GM18507 (cell line): ENCODE data around the gene PRR23B.
"Not testable (repeated sequence)": the region's sequence is repeated elsewhere in the genome, so short reads cannot be mapped to it uniquely, and the experiment has no call there.

Source experiments
- DNase-seq: peaks from one replicate; pipeline ENCODE4 v3.0.0; 2011; ENCODE audit warnings: low read depth; ENCODE audit not compliant: insufficient read length; ENCODE audit errors: extremely low spot score
- FAIRE-seq: peaks from 2 replicates; lab custom pipeline; 2011; peaks lifted over from hg19 to GRCh38; lab: Jason Lieb, UNC

Gene PRR23B

DNA sequence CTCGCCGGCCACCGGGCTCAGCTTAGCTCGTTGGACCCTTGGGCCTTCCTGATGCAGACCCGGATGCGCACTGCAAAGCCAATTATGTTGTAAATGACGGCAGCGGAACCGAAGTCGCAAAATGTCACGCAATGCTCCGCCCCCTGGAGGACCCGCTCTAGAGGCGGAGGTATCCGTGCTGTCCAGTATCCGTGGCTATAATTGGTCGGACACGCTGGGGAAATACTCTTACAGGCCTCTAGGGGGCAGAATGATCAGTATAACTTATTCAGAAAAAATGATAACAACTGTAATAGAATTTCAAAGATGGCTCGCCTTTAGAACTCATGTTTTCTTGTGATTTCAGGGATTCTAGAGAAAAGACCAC lies at the start of gene PRR23B:
Gene PRR23B, minus strand, starts transcription at position 59 of the 367 bp plus-strand sequence. CDS start 265 bp downstream, outside the sequence.
- FAIRE-seq (no peak), DNase-seq (no peak)

DNA sequence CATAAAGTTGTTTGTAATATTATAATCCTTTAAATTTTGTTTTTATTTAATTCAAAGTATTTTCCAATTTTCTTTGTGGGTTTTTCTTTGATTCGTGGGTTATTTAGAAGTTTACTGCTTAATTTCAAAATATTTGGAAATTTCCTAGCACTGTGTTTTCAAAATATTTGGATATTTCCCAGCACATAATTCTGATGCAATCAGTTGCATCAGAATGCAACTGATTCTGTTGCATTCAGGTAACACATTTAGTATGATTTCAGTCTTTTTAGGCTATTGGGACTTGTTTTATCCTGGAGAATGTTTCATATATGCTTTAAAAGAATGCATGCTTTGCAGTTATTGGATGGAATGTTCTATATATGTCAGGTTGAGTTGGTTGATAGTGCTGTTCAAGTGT lies 42.2 kb upstream of the PRR23B start:
- DNase-seq (no peak), FAIRE-seq (no peak)

DNA sequence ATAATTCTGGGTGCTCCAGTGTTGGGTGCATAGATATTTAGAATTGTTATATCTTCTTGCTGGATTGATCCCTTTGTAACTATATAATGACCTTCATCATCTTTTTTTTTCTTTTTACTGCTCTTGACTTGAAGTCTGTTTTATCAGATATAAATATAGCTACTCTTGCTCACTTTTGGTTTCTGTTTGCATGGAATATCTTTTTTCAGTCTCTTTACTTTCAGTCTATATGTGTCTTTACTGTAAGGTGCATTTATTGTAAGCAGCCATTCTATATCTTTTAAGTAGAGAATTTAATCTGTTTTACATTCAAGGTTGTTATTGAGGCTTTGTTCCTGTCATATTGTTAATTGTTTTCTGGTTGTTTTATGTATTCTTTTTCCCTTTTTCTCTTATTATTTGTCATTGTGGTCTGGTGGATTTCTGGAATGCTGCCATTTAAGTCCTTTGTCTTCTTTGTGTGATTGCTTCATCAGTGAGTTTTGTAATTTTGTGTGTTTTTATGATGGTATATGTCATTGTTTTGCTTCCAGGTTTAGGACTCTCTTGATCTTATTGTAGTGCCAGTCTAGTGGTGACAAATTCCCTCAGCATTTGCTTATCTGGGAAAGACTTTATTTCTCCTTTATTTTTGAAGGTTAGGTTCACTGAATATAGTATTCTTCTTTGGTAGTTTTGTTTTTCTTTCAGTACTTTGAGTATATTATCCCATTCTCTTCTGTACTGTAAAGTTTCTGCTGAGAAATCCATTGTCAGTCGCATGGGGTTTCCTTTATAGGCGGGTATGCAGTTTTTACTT lies 32.3 kb upstream of the PRR23B start:
- DNase-seq = no peak
- FAIRE-seq = no peak

DNA sequence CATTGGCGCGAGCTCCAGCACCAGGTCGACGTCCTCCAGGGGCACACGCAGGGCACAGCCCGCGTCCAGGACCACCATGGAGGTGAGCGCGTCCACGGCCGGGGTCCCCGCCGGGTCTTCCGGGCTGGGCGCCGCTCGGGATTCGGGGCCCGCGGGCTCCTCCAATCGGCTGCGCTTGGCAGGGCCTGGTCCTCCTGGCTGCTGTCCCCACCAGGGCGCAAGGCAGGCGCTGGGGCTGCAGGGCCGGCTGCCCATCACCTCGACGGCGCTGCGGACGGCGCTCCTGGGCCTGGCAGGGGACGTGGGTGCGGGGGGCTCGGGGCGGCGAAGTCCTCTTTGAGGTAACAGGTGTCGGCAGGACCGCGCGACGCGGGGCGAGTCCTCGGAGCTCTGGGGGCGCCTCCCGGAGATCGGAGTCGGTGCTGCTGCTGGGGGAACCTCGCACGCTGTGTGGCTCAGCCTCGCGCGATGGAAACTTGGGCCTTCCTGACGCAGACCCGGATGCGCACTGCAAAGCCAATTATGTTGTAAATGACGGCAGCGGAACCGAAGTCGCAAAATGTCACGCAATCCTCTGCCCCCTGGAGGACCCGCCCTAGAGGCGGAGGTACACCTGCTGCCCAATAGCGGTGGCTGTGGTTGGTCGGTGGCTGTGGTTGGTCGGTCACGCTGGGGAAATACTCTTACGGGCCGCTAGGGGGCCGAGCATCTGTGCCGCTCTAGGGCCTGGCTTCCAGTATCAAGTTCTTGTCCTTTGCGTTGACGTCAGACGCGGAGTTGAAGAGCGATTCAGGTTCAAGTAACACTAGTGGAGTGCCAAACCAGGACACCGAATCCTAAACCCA lies 23.9 kb upstream of the PRR23B start, which contains the start of gene PRR23C:
Gene PRR23C, minus strand, starts transcription at position 527 of the 845 bp plus-strand sequence. Its CDS starts 272 bp downstream, at position 255.
- FAIRE-seq (no peak), DNase-seq (no peak)

DNA sequence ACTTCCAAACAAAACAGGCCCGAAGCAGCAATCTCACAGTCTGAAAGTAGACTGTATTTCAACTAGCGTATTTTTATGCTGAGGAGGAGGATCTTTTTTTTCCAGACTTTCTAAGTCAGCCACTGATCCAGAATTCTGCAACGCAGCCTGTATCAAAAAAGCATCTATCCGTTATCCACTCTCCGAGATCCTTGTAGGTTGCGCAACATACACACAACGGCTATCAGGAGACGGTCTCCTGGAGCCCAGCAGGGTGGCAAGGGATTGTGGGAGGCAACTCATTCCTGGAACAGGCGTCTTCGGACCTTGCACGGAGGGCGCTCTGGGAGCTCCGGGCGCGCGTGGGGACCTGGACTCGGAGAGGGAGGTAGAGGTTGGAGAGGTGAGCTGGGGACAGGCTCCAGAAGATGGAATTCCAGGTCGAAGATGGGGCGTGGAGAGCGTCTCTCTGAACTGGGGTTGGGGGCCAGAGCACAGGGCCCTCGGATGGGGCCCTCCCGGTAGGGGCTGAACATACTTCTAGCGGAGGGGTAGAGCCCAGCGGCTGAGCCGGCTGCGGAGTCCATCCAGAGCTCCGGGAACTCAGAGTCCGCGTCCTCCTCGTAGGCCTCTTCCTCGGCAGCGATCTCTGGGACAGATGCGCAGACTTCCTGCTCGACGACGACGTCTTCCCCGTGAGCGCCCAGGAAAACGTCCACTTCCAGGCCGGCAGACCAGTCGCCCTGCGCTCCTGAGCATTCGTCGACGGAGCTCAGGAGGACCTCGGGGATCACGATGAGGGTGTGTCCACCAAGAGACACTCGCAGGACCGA lies 23.0 kb upstream of the PRR23B start:
- FAIRE-seq (no peak), DNase-seq (no peak)

DNA sequence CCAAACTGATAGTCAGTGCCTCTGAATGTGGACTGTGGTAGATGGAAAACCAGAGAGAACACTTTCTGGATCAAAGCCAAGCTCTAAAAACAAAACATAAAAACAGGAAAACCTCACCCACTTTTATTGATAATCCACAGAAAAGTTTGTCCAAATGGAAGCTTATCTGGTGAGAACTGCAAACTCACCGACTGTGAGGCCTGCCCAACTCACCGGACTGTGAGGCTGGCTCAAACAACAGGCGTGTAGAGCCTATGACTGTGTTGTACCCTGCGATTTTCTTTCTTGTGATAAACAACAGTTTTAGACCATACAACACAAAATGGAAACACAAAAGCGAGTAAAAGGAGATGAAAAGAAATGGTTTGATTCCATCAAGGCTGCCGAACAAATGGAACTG lies 16.8 kb upstream of the PRR23B start:
- no peak for FAIRE-seq

DNA sequence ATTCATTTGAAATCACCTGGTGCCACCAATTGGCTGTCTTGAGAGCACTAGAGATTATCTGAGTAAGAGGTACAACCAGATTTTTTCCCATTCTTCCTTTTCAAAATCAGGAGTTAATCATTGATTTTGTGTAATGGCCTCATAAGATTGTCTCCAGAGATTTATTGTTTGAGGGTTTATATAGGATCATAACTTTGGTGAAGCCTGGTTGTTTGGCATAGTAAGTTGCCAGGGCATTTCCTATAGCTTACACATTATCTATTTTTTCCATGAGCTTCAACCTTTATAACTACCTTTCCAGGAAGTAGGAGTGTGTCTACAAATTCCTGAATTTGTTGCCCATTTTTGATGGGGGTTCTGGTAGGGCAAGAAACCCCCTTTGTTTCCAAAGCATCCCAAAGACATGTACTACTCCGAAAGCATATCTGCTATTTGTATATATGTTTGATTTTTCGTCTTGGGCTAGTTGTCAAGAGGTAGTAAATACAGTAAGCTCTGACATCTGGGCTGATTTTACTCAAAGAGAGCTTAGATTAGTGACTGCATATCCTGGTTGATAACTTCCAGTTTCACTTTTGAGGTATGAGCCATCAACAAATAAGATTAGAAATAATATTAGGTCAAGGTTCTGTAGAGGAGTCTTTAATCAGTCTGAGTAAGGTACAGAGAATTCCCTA lies 11.7 kb upstream of the PRR23B start:
- DNase-seq (no peak), FAIRE-seq (no peak)

More for the DNA sequence above, 16.8 kb upstream of the PRR23B start:
- DNase-seq = no peak

DNA sequence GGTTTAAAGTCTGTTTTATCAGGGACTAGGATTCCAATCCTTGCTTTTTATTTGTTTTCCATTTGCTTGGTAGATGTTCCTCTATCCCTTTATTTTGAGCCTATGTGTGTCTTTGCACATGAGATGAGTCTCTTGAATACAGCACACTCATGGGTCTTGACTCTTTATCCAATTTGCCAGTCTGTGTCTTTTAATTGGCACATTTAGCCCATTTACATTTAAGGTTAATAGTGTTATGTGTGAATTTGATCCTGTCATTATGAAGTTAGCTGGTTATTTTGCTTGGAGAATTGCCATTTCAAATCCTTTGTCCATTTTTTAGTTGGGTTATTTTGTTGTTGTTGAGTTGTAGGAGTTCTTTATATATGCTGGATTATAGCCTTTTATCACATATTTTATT lies 9.8 kb upstream of the PRR23B start:
- not testable (repeated sequence) for FAIRE-seq

DNA sequence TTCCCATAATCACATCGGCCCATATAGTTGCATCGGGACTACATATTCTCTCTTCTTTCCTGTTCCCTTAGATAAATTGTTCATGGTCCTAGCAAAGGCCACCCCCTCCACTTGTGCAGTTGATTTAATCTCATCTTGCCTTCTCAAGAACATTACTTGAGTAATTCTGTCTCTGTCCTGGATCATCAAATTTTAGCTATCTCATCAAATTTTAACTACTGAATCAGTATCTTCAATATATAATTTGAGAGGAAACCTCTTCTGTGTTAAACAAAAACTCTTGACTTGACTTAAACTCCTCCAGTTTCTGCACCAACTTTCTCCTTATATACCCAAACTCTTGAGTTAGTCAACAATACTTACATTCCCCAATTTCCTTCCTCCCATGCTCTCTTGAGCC lies 4.2 kb upstream of the PRR23B start:
- DNase-seq (no peak), FAIRE-seq (no peak)

More for the DNA sequence above, 9.8 kb upstream of the PRR23B start:
- not testable (repeated sequence) for DNase-seq

DNA sequence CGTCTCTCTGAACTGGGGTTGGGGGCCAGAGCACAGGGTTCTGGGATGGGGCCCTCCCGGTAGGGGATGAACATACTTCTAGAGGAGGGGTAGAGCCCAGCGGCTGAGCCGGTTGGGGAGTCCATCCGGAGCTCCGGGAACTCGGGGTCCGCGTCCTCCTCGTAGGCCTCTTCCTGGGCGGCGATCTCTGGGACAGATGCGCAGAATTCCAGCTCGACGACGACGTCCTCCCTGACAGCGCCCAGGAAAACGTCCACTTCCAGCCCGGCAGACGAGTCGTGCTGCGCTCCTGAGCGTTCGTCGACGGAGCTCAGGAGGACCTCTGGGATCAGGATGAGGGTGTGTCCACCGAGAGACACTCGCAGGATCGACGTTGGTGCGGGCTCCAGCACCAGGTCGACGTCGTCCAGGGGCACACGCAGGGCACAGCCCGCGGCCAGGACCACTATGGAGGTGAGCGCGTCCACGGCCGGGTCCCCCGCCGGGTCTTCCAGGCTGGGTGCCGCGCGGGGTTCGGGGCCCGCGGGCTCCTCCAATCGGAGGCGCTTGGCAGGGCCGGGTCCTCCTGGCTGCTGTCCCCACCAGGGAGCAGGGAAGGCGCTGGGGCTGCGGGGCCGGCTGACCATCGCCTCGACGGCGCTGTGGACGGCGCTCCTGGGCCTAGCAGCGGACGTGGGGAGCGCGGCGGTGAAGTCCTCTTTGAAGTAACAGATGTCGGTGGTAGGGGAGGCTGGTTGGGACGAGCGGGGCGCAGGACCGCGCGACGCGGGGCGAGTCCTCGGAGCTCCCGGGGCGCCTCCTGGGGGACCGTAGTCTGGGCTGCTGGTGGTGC lies 474 bp downstream of the PRR23B start:
- FAIRE-seq (no peak), DNase-seq (no peak)

DNA sequence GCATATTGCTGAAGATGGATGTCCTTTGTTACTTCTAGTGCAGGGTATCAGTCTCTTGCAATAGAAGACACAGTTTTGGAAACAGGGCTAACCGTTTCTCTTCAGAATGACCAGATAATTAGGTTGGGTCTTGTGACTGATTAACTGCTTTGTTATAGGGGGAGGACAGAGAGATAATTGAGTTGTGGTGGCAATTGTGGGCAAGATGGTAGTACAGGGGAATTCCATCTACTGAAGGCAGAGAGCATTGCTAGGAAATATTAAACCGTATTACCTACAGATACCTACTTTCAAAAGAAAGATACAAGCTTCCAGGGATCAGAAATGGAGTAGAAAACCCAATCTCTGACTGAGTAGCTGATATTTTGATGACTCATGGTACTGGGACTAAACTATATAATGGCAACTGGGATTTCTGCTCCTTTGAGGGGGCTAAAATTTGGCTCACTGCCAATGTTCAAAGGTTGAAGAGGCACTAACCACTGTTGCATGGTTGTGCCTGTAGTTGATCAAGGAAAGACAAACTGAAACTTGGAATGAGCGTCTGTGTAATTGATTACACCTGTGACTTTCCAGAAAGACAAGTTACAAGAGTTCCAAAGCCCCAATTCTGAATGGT lies 4.2 kb downstream of the PRR23B start:
- DNase-seq = no peak
- FAIRE-seq = peak; percentile 15

DNA sequence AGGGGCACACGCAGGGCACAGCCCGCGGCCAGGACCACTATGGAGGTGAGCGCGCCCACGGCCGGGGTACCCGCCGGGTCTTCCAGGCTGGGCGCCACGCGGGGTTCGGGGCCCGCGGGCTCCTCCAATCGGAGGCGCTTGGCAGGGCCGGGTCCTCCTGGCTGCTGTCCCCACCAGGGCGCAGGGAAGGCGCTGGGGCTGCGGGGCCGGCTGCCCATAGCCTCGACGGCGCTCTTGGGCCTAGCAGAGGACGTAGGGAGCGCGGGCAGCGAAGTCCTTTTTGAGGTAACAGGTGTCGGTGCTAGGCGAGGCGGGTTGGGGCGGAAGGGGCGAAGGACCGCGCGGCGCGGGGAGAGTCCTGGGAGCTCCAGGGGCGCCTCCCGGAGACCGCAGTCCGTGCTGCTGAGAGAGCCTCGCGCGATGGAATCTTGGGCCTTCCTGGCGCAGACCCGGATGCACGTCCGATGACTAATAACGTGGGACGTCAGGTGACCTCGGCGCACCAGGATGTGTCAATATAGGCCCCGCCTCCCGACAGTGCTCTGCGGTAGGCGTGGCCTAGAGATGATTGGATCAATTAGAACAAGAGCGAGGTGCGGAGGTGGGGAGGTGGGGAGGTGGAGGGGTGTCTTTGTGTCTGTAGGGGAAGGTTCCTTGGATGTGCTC lies 14.5 kb downstream of the PRR23B start, which contains the start of gene PRR23A:
Gene PRR23A, minus strand, starts transcription at position 218 of the 666 bp plus-strand sequence. Its CDS starts 0 bp downstream, at position 218.
- DNase-seq = no peak
- no peak for FAIRE-seq

DNA sequence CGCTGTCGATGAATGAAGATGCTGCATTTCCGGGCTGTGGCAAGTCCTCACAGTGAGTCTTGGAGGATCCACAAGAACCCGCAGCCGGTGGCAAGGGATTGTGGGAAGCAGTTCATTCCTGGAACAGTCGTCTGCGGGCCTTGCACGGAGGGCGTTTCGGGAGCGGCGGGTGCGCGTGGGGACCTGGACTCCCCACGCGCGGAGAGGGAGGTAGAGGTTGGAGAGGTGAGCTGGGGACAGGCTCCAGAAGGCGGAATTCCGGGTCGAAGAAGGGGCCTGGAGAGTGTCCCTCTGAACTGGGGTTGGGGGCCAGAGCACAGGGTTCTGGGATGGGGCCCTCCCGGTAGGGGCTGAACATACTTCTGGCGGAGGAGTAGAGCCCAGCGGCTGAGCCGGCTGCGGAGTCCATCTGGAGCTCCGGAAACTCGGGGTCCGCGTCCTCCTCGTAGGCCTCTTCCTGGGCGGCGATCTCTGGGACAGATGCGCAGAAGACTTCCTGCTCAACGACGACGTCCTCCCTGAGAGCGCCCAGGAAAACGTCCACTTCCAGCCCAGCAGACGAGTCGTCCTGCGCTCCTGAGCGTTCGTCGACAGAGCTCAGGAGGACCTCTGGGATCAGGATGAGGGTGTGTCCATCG lies 15.3 kb downstream of the PRR23B start:
- FAIRE-seq = no peak

DNA sequence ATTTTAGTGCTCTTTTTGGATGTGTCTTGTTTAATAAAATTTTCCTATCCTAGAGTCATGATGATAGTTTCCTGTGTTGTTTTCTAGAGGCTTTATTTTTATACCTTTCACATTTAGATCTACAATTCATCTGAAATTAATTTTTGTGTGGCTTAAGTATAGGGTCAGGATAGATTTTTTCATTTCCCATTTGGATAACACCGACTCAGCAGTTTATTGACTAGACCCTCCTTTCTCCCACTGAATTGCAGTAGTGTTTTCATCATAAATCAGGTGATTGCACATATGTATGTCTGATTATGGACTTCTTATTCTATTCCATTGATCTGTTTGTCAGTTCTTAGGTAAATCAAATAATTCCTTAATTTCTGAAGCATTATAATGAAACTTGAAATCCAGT lies 25.0 kb downstream of the PRR23B start:
- FAIRE-seq (no peak), DNase-seq (no peak)

More for the DNA sequence above, 15.3 kb downstream of the PRR23B start:
- no peak for DNase-seq

DNA sequence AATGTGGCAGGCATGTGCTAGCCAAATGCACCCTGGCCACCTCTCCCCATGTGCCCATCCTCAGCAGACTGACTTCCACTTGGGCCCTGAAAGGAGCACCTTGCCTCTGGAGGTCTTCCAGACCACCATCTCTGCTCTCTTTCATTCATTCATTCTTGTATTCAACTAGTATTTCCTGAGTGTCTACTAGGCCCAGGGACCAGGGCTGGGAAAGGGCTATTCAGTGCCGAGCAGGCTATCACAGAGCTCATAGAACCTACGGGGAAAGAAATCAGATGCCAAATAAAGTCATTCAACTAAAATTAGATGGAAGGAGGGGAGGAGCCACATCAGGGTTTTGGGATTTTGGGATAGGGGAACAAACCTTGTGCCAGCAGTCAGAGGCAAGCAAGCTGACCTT lies 33.5 kb downstream of the PRR23B start:
- DNase-seq (no peak), FAIRE-seq (no peak)

DNA sequence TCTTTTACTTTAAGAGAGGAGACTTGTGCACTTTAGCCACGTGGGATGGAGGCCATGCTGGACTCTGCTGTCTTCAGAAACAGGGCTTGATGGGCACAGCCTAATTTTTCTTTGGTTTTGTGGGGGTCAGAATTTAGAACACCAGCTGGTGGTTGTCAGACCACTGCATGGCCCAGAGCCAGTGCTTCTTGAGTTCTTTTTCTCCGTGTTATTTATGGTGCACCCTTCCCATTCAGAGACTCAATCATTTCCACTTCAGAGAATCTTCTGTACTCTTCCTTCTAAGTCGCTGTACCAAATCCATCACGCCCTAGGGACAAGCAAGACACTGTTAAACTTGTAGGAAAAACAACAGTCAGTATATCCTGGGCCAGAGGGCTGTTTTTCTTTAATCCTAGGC lies 34.8 kb downstream of the PRR23B start:
- FAIRE-seq = no peak
- no peak for DNase-seq

DNA sequence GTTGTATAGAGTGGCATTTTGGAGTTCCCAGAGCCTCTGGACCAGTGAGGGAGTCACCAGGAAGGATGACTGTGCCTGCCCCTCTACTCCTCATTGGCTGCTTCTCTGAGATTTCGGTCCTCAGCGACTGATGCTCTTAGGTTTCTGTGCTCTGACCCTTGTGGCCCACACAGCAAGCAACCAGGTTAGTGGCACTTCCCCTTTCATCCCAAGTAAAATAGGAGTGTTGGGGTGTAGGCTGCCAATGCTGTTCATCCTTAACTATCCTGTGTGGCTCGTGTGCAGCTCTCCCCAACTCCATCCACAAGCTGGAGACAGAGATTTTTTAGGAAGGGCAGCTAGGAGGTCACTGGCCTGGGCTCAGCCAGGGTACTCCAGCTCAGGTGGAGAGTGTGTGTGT lies 35.9 kb downstream of the PRR23B start:
- no peak for DNase-seq
- FAIRE-seq = no peak
